PFSK-1 (cell line): ENCODE results near the gene RNF2.

Experiments used
- FOXP2 ChIP-seq: optimal IDR thresholded peaks from 2 replicates; pipeline ENCODE3; 2011; ENCODE audit warnings: borderline replicate concordance, control low read depth, inconsistent platforms; ENCODE audit not compliant: insufficient read depth; ENCODE audit errors: extremely low read length, extremely low read depth
- POLR2AphosphoS5 ChIP-seq: IDR thresholded peaks from 2 replicates; pipeline ENCODE4 v1.6.1; 2012; ENCODE audit warnings: low read depth, mild to moderate bottlenecking, control low read depth, low read length, moderate library complexity
- SIN3A ChIP-seq: IDR thresholded peaks from 2 replicates; pipeline ENCODE4 v1.6.1; 2012; ENCODE audit warnings: mild to moderate bottlenecking, low read length, moderate library complexity, borderline replicate concordance; ENCODE audit not compliant: insufficient read depth
- TAF1 ChIP-seq: IDR thresholded peaks from 2 replicates; pipeline ENCODE4 v1.6.1; 2012; ENCODE audit warnings: low read length, control low read depth, borderline replicate concordance; ENCODE audit not compliant: insufficient read depth
- TF ChIP-seq, protein P1 (sequence below), 2 experiments: IDR thresholded peaks; 2 replicates each; pipeline versions ENCODE4 v1.6.1 to v1.8.0; 2011 to 2012; ENCODE audit warnings: low read depth in 2 of 2, low read length in 2 of 2, control low read depth in 1 of 2, inconsistent platforms in 1 of 2, mild to moderate bottlenecking in 1 of 2, moderate library complexity in 1 of 2; ENCODE audit not compliant: insufficient read depth in 1 of 2

RNF2 gene

DNA sequence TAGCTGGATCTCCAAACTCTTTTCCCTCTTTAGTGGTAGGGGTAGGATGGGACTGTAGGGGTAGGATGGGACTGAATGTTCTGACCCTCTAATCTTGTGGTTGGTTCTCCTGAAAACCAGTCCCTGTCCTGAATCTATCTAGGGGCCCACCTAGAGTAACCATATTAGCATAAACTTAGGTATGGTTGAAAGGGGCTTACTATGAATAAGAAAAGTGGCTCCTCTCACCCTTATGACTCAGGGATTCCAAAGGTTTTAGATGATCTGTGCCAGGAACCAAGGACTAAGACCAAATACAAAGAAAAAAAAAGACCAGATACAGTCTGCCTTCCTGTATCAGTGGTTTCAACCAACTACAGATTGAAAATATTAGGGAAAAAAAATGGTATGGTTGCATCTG is 28.9 kb downstream of the RNF2 start:
- TF ChIP-seq TAF1 (no peak), POLR2AphosphoS5 (no peak), FOXP2 (no peak)

DNA sequence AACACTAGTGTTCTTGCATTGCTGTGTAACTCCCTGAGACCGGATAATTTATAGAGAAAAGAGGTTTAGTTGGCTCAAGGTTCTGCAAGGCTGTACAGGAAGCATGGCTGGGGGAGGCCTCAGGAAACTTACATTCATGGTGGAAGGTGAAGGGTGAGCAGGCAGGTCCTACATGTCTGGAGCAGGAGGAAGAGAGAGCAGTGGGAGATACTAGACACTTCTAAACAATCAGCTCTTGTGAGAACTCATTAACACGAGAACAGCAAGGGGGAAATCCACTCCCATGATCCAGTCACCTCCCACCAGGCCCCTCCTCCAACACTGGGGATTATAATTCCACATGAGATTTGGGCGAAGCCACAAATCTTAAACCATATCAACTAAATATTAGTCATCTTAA is 30.1 kb downstream of the RNF2 start:
- no peak for TF ChIP-seq POLR2AphosphoS5

DNA sequence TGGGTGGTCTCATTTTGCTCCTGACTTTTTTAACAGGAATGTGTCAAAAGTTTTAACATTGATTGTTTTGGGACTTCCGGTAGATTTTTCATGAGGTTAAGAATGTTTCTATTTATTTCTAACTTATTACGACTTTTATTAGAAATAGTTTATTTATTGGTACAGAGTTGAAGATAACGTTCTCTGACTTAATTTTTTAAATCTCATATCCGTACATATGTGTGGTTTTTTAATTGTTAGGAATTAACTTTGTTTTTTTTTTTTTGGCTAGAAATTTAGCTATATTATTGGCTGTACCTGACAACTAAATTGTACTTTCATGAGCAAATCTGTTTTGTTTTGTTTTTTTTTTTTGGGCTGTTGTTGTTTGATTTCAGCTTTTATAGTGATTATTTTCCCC is 32.0 kb downstream of the RNF2 start:
- TF ChIP-seq POLR2AphosphoS5: no peak
- TF ChIP-seq SIN3A: no peak
- TF ChIP-seq FOXP2: no peak
- no peak for TF ChIP-seq TAF1
- TF ChIP-seq, protein P1, sequence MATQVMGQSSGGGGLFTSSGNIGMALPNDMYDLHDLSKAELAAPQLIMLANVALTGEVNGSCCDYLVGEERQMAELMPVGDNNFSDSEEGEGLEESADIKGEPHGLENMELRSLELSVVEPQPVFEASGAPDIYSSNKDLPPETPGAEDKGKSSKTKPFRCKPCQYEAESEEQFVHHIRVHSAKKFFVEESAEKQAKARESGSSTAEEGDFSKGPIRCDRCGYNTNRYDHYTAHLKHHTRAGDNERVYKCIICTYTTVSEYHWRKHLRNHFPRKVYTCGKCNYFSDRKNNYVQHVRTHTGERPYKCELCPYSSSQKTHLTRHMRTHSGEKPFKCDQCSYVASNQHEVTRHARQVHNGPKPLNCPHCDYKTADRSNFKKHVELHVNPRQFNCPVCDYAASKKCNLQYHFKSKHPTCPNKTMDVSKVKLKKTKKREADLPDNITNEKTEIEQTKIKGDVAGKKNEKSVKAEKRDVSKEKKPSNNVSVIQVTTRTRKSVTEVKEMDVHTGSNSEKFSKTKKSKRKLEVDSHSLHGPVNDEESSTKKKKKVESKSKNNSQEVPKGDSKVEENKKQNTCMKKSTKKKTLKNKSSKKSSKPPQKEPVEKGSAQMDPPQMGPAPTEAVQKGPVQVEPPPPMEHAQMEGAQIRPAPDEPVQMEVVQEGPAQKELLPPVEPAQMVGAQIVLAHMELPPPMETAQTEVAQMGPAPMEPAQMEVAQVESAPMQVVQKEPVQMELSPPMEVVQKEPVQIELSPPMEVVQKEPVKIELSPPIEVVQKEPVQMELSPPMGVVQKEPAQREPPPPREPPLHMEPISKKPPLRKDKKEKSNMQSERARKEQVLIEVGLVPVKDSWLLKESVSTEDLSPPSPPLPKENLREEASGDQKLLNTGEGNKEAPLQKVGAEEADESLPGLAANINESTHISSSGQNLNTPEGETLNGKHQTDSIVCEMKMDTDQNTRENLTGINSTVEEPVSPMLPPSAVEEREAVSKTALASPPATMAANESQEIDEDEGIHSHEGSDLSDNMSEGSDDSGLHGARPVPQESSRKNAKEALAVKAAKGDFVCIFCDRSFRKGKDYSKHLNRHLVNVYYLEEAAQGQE (IDR thresholded peaks at IDR 0.05; ENCODE audit: insufficient read depth in 1 of 2, low read depth in 2 of 2, low read length in 2 of 2): no peak

DNA sequence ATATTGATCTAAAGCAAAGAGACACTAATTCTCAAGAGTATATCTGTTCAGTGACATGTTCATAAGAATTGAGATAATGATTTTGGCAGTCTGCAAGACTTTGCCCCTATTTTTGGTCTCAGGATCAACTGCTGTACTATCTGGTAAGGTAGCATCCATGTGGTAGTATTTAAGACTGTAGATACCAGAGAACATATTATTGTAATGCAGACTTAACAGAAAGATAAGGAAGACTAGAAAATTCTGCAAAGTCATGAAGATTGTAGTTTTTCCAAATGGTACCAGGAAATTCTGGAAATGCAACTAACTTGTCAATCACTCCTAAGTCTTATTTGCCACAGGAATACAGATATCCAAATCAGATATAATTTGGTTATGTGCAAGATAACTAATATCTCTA is 35.1 kb downstream of the RNF2 start:
- TF ChIP-seq TAF1 (no peak), POLR2AphosphoS5 (no peak), SIN3A (no peak), FOXP2 (no peak)
- TF ChIP-seq, protein P1 (IDR thresholded peaks at IDR 0.05; ENCODE audit: insufficient read depth in 1 of 2, low read depth in 2 of 2, low read length in 2 of 2): no peak

DNA sequence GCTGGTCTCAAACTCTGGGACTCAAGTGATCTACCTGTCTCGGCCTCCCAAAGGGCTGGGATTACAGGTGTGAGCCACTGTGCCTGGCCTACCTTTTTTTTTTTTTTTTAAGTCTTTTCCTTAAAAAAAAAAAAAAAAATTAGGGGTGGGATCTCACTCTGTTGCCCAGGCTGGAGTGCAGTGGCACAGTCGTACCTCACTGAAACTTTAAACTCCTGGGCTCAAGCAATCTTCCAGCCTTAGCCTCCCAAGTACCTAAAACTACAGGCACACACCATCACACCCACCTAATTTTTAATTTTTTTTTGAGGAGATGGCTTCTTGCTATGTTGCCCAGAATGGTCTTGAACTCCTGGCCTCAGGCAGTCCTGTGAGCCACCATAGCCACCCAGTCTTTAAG is 38.5 kb downstream of the RNF2 start:
- TF ChIP-seq FOXP2 (no peak), SIN3A (no peak), TAF1 (no peak), POLR2AphosphoS5 (no peak)
- TF ChIP-seq, protein P1 (IDR thresholded peaks at IDR 0.05; ENCODE audit: insufficient read depth in 1 of 2, low read depth in 2 of 2, low read length in 2 of 2): no peak

DNA sequence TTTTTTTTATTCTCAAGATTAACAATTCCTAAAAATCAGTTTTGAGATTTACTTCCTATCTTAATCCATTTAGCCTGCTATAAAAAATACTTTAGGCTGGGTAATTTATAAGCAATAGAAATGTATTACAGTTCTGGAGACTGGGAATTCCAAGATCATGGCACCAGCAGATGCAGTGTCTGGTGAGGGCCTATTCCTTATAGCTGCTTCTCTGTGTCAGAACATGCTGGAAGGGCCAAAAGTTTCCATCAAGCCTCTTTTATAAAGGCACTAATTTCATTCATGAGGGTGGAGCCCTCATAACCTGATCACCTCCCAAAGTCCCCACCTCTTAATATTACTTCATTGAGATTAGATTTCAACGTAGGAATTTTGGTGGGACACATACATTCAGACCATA is 41.7 kb downstream of the RNF2 start:
- TF ChIP-seq SIN3A (no peak), TAF1 (no peak), FOXP2 (no peak), POLR2AphosphoS5 (no peak)
- TF ChIP-seq, protein P1 (IDR thresholded peaks at IDR 0.05; ENCODE audit: insufficient read depth in 1 of 2, low read depth in 2 of 2, low read length in 2 of 2): no peak
